Activated B cell treated with CpG ODN at 0.5 μM for 24 hours (primary cell): ENCODE data around the gene FBXL19. TPM values are rescaled to one million over a fixed set of nuclear protein-coding genes. Genes with fewer than 3 reads are reported as not detected.

Experiments
- ATAC-seq: fragments of 200-7000 bp; cut with Tn5 transposase; one replicate; pipeline ENCODE4 v1.10.0; 2021; ENCODE audit warnings: low read depth, mild to moderate bottlenecking, moderate library complexity
- CTCF ChIA-PET: fragments of 350-600 bp; sonication (Branson Sonifier 250); formaldehyde crosslinking; loops from one replicate; lab custom pipeline; 2021; ENCODE audit warnings: antibody characterized with exemption; lab: Charles Lee
- POLR2A ChIA-PET: fragments of 350-600 bp; sonication (Branson Sonifier 250); formaldehyde crosslinking; loops from one replicate; lab custom pipeline; 2021; ENCODE audit warnings: antibody characterized with exemption; lab: Charles Lee
- DNase-seq: peaks from one replicate; pipeline ENCODE4 v3.0.0; 2022
- H3K27ac Mint-ChIP-seq: one replicate; pipeline ENCODE4 v1.8.0; 2020; ENCODE audit warnings: mixed read lengths
- H3K27me3 Mint-ChIP-seq: one replicate; pipeline ENCODE4 v1.8.0; 2021; ENCODE audit warnings: mixed read lengths
- H3K36me3 Mint-ChIP-seq: one replicate; pipeline ENCODE4 v1.8.0; 2021; ENCODE audit warnings: low read depth, mixed read lengths
- H3K4me1 Mint-ChIP-seq: one replicate; pipeline ENCODE4 v1.8.0; 2021; ENCODE audit warnings: mixed read lengths
- H3K4me3 Mint-ChIP-seq: one replicate; pipeline ENCODE4 v1.8.0; 2020; ENCODE audit warnings: mild to moderate bottlenecking, mixed read lengths
- H3K9me3 Mint-ChIP-seq: one replicate; pipeline ENCODE4 v1.8.0; 2020; ENCODE audit warnings: mixed read lengths
- intact Hi-C: fragments of 100-400 bp; cut with micrococcal nuclease; formaldehyde crosslinking; loops from one replicate; pipeline ENCODE4 v1.15.1; 2024
- total RNA-seq: library from RNA; stranded (reverse); gene quantifications from 2 replicates; pipeline ENCODE4 v1.2.3, GENCODE V29; 2022
- TF ChIP-seq, protein P1 (sequence below): fragments of 200-600 bp; IDR thresholded peaks from one replicate; pipeline ENCODE4 v1.8.0; 2022; ENCODE audit warnings: antibody characterized with exemption, mild to moderate bottlenecking

FBXL19 gene
- total RNA-seq, 1 donor from 2014 or later = 24.2 TPM

DNA sequence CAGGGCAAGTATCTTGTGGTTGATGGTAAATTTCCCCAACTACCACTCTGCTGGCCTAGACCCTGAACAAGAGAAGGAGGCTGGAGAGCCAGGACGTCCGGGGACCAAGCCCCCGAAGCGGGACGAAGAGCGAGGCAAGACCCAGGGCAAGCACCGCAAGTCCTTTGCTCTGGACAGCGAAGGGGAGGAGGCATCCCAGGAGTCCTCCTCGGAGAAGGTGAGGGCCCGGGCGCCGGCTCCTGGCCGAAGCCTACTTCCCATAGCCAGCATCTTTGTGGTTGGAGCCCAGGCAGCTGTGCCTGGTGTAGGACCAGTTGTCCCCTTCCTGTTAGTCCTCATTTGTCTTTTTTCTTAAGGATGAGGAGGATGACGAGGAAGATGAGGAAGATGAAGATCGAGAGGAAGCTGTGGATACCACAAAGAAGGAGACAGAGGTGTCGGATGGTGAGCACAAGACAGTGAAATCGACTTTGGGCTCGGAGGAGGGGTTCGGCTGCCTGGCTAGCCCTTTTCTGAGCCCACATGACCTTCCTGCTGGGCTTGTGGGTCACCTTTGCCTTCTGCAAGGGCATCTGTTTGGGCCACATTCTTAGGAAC is 46.0 kb downstream of the FBXL19 start:
- no peak overlapping the region for H3K4me3 Mint-ChIP-seq
- no peak for DNase-seq
- no peaks in the 10 kb centered on the region for H3K27me3 Mint-ChIP-seq
- H3K4me1 Mint-ChIP-seq = no peaks in the 10 kb centered on the region
- TF ChIP-seq, protein P1, sequence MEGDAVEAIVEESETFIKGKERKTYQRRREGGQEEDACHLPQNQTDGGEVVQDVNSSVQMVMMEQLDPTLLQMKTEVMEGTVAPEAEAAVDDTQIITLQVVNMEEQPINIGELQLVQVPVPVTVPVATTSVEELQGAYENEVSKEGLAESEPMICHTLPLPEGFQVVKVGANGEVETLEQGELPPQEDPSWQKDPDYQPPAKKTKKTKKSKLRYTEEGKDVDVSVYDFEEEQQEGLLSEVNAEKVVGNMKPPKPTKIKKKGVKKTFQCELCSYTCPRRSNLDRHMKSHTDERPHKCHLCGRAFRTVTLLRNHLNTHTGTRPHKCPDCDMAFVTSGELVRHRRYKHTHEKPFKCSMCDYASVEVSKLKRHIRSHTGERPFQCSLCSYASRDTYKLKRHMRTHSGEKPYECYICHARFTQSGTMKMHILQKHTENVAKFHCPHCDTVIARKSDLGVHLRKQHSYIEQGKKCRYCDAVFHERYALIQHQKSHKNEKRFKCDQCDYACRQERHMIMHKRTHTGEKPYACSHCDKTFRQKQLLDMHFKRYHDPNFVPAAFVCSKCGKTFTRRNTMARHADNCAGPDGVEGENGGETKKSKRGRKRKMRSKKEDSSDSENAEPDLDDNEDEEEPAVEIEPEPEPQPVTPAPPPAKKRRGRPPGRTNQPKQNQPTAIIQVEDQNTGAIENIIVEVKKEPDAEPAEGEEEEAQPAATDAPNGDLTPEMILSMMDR = no peak
- intact Hi-C loops = no loop called here
- H3K27ac Mint-ChIP-seq = no peak overlapping the region
- ChIA-PET POLR2A (interaction anchor here (0.6 to 0.8 kb wide), 2 partner anchors 12 to 235 kb away, joined by 3 read pairs; partner anchors contain the start of gene SETD1A), CTCF (no interaction called here)
- peaks cover 83% of the 10 kb centered on the region for H3K36me3 Mint-ChIP-seq
- no peak for ATAC-seq
- no peaks in the 10 kb centered on the region for H3K9me3 Mint-ChIP-seq

DNA sequence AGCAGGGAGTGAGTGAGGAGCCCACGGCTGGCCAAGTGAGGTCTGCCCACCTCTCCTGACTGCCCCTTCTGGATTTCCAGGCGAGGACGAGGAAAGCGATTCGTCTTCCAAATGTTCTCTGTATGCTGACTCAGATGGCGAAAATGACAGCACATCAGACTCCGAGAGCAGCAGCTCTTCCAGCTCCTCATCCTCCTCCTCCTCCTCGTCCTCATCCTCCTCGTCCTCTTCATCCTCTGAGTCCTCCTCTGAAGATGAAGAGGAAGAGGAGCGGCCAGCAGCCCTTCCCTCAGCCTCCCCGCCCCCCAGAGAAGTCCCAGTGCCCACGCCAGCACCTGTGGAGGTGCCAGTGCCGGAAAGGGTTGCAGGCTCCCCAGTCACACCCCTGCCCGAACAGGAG is 47.9 kb downstream of the FBXL19 start:
- ATAC-seq = no peak
- CTCF ChIA-PET = no interaction called here
- POLR2A ChIA-PET = no interaction called here

DNA sequence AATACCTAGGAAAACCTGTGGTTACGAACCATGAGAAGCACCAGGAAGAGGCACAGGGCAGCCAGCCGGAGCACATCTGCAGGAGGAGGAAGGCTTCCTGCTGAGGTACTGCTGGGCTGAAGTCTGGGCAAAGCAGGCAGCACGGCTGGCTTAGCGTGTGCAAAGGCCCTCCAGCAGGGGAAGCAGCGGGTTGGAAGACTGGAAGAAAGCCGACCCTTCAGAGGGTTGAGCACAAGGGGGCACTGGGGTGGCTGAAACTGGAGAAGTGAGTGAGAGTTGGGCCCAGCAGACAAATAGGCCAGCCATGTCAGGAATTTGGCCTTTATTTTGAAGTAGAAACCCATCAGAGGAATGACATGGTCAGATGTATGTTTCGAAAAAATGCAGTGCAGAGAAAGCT is 49.5 kb downstream of the FBXL19 start:
- H3K27ac Mint-ChIP-seq = no peak overlapping the region
- intact Hi-C loops = no loop called here
- no peaks in the 10 kb centered on the region for H3K9me3 Mint-ChIP-seq
- ChIA-PET POLR2A (interaction anchor here (0.7 kb wide), 1 partner anchor 423 kb away, joined by 4 read pairs; no protein-coding TSS in a partner anchor), CTCF (no interaction called here)
- no peaks in the 10 kb centered on the region for H3K27me3 Mint-ChIP-seq
- no peak for DNase-seq
- H3K4me3 Mint-ChIP-seq = no peak overlapping the region
- peaks cover 86% of the 10 kb centered on the region for H3K36me3 Mint-ChIP-seq
- TF ChIP-seq, protein P1 = no peak
- H3K4me1 Mint-ChIP-seq = no peaks in the 10 kb centered on the region
- no peak for ATAC-seq

More for the DNA sequence above, 47.9 kb downstream of the FBXL19 start:
- no peaks in the 10 kb centered on the region for H3K9me3 Mint-ChIP-seq
- no peak overlapping the region for H3K27ac Mint-ChIP-seq
- peaks cover 84% of the 10 kb centered on the region for H3K36me3 Mint-ChIP-seq
- no peak overlapping the region for H3K4me3 Mint-ChIP-seq
- TF ChIP-seq, protein P1 = no peak
- no peaks in the 10 kb centered on the region for H3K4me1 Mint-ChIP-seq
- DNase-seq = no peak
- no peaks in the 10 kb centered on the region for H3K27me3 Mint-ChIP-seq
- intact Hi-C loops = no loop called here

DNA sequence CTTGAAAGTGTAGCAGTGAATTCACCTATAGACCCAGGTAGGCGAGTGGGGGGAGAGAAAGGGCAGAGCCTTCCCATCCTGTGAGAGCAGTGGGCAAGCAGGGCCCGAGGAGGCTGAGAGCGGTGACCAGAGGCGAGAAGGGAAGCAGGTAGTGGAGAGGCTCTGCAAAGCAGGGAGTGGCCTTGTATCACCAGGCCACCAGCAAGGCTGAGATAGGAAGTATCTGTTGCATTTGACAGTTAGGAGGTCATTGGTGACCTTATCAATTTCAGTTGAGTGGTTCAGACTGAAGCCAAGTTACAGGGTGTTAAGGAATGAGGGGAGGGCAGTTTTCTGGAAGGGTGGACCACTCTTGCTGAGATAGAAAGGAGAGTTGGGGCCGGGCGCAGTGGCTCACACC is 51.0 kb downstream of the FBXL19 start:
- ChIA-PET CTCF (no interaction called here), POLR2A (no interaction called here)
- H3K4me3 Mint-ChIP-seq = no peak overlapping the region
- ATAC-seq = no peak
- no peak overlapping the region for H3K27ac Mint-ChIP-seq
- peaks cover 86% of the 10 kb centered on the region for H3K36me3 Mint-ChIP-seq
- H3K27me3 Mint-ChIP-seq = no peaks in the 10 kb centered on the region
- intact Hi-C loops = no loop called here
- TF ChIP-seq, protein P1 = no peak
- no peak for DNase-seq
- H3K9me3 Mint-ChIP-seq = no peaks in the 10 kb centered on the region
- no peaks in the 10 kb centered on the region for H3K4me1 Mint-ChIP-seq

DNA sequence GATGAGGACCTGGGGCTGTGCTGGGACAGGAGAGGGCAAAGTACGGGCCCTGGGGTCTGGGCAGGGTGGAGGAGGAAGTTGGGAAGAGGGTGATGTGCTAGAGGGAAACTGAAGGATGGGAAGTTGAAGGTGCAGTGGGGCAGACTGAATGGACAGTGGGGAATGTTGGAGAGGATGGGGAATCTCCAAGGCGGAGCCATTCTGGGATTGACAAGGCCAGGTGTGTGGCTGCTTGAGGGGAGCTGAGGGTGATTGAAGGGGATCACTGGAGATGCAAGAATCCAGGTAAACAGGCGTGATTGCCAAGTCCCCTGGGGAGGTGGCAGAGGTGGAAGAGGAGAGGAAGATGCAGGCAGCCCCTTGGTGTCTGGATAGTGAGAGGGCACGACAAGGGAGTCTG is 53.1 kb downstream of the FBXL19 start:
- no peak for DNase-seq
- TF ChIP-seq, protein P1 = no peak
- ChIA-PET CTCF (interaction anchor here (1.8 kb wide), 1 partner anchor 8 kb away, joined by 6 read pairs; the partner anchor contains the start of gene HSD3B7), POLR2A (no interaction called here)
- no peaks in the 10 kb centered on the region for H3K9me3 Mint-ChIP-seq
- peaks cover 82% of the 10 kb centered on the region for H3K36me3 Mint-ChIP-seq
- H3K4me3 Mint-ChIP-seq = no peak overlapping the region
- no peaks in the 10 kb centered on the region for H3K4me1 Mint-ChIP-seq
- ATAC-seq = no peak
- intact Hi-C loops = no loop called here
- H3K27me3 Mint-ChIP-seq = no peaks in the 10 kb centered on the region
- H3K27ac Mint-ChIP-seq = no peak overlapping the region
